ENCODE measurements around the gene MYO1F. TPM values are rescaled to one million over a fixed set of nuclear protein-coding genes. Genes with fewer than 3 reads are reported as not detected.
"Not testable (repeated sequence)": the region's sequence is repeated elsewhere in the genome, so short reads cannot be mapped to it uniquely, and the experiment has no call there.

Gene MYO1F
- polyA plus RNA-seq, 2 donors, result 2.5 to 7.9 TPM

- Histone ChIP-seq H3K36me3 (ENCODE audit: control insufficient read depth in 2 of 2, insufficient read depth in 2 of 2, low read length in 1 of 2) (no peaks in the 10 kb centered on the region), H3K9me3 (ENCODE audit: control insufficient read depth in 2 of 2, insufficient read depth in 1 of 2, low read depth in 1 of 2, low read length in 1 of 2) (no peaks in the 10 kb centered on the region), H3K27ac (ENCODE audit: low read depth in 2 of 2, low read length in 1 of 2) (no peak overlapping the region), H3K4me1 (ENCODE audit: control insufficient read depth in 2 of 2, insufficient read depth in 2 of 2, low read length in 1 of 2) (peaks cover 0 to 2% of the 10 kb centered on the region in 2 donors), H3K27me3 (ENCODE audit: control insufficient read depth in 1 of 2, insufficient read depth in 2 of 2, low read length in 2 of 2) (no peaks in the 10 kb centered on the region), H3K4me3 (ENCODE audit: low read depth in 1 of 2, low read length in 2 of 2) (no peak overlapping the region)
- WGBS, 2 donors, result 74 to 86% methylated on average over 7 of the region's 7 CpGs
Observed at GRCh38 chr19:8573316-8573715, 3.9 kb downstream of the MYO1F start.

- WGBS, 2 donors, result 13 to 20% methylated on average over 5 of the region's 5 CpGs
- peak overlapping the region in 1 of 2 donors; percentile 52 for H3K27ac ChIP-seq (ENCODE audit: low read depth in 2 of 2, low read length in 1 of 2)
- no peaks in the 10 kb centered on the region for H3K9me3 ChIP-seq (ENCODE audit: control insufficient read depth in 2 of 2, insufficient read depth in 1 of 2, low read depth in 1 of 2, low read length in 1 of 2)
- peaks cover 0 to 2% of the 10 kb centered on the region in 2 donors for H3K4me1 ChIP-seq (ENCODE audit: control insufficient read depth in 2 of 2, insufficient read depth in 2 of 2, low read length in 1 of 2)
- no peaks in the 10 kb centered on the region for H3K27me3 ChIP-seq (ENCODE audit: control insufficient read depth in 1 of 2, insufficient read depth in 2 of 2, low read length in 2 of 2)
- no peaks in the 10 kb centered on the region for H3K36me3 ChIP-seq (ENCODE audit: control insufficient read depth in 2 of 2, insufficient read depth in 2 of 2, low read length in 1 of 2)
- no peak overlapping the region for H3K4me3 ChIP-seq (ENCODE audit: low read depth in 1 of 2, low read length in 2 of 2)
Observed at GRCh38 chr19:8571006-8571411, 6.2 kb downstream of the MYO1F start.

- H3K27ac ChIP-seq (ENCODE audit: low read depth in 2 of 2, low read length in 1 of 2), result peak overlapping the region in 1 of 2 donors; percentile 42
- 61 to 64% methylated on average over 5 of the region's 5 CpGs for WGBS, 2 donors
Observed at GRCh38 chr19:8569066-8569771, 8.0 kb downstream of the MYO1F start.

GRCh38 chr19:8567522-8568172 lies 9.6 kb downstream of the MYO1F start:
- Histone ChIP-seq H3K4me3 (ENCODE audit: low read depth in 1 of 2, low read length in 2 of 2) (no peak overlapping the region), H3K27me3 (ENCODE audit: control insufficient read depth in 1 of 2, insufficient read depth in 2 of 2, low read length in 2 of 2) (no peaks in the 10 kb centered on the region), H3K36me3 (ENCODE audit: control insufficient read depth in 2 of 2, insufficient read depth in 2 of 2, low read length in 1 of 2) (no peaks in the 10 kb centered on the region), H3K4me1 (ENCODE audit: control insufficient read depth in 2 of 2, insufficient read depth in 2 of 2, low read length in 1 of 2) (peaks cover 0 to 2% of the 10 kb centered on the region in 2 donors), H3K27ac (ENCODE audit: low read depth in 2 of 2, low read length in 1 of 2) (no peak overlapping the region), H3K9me3 (ENCODE audit: control insufficient read depth in 2 of 2, insufficient read depth in 1 of 2, low read depth in 1 of 2, low read length in 1 of 2) (no peaks in the 10 kb centered on the region)
- 90 to 93% methylated on average over 15 of the region's 15 CpGs for WGBS, 2 donors

More at GRCh38 chr19:8569066-8569771, 8.0 kb downstream of the MYO1F start:
- H3K4me3 ChIP-seq (ENCODE audit: low read depth in 1 of 2, low read length in 2 of 2), result no peak overlapping the region
- no peaks in the 10 kb centered on the region for H3K9me3 ChIP-seq (ENCODE audit: control insufficient read depth in 2 of 2, insufficient read depth in 1 of 2, low read depth in 1 of 2, low read length in 1 of 2)
- H3K36me3 ChIP-seq (ENCODE audit: control insufficient read depth in 2 of 2, insufficient read depth in 2 of 2, low read length in 1 of 2), result no peaks in the 10 kb centered on the region
- H3K4me1 ChIP-seq (ENCODE audit: control insufficient read depth in 2 of 2, insufficient read depth in 2 of 2, low read length in 1 of 2), result peaks cover 0 to 2% of the 10 kb centered on the region in 2 donors
- no peaks in the 10 kb centered on the region for H3K27me3 ChIP-seq (ENCODE audit: control insufficient read depth in 1 of 2, insufficient read depth in 2 of 2, low read length in 2 of 2)

- H3K9me3 ChIP-seq (ENCODE audit: control insufficient read depth in 2 of 2, insufficient read depth in 1 of 2, low read depth in 1 of 2, low read length in 1 of 2), result no peaks in the 10 kb centered on the region
- no peak overlapping the region for H3K4me3 ChIP-seq (ENCODE audit: low read depth in 1 of 2, low read length in 2 of 2)
- no peak overlapping the region for H3K27ac ChIP-seq (ENCODE audit: low read depth in 2 of 2, low read length in 1 of 2)
- H3K27me3 ChIP-seq (ENCODE audit: control insufficient read depth in 1 of 2, insufficient read depth in 2 of 2, low read length in 2 of 2), result no peaks in the 10 kb centered on the region
- H3K4me1 ChIP-seq (ENCODE audit: control insufficient read depth in 2 of 2, insufficient read depth in 2 of 2, low read length in 1 of 2), result peaks cover 0 to 2% of the 10 kb centered on the region in 2 donors
- H3K36me3 ChIP-seq (ENCODE audit: control insufficient read depth in 2 of 2, insufficient read depth in 2 of 2, low read length in 1 of 2), result no peaks in the 10 kb centered on the region
- WGBS, 2 donors, result 74 to 82% methylated on average over 7 of the region's 7 CpGs
Observed at GRCh38 chr19:8566855-8567254, 10.4 kb downstream of the MYO1F start.

GRCh38 chr19:8564866-8565265 lies 12.4 kb downstream of the MYO1F start:
- not testable (repeated sequence) for H3K4me1 ChIP-seq (ENCODE audit: control insufficient read depth in 2 of 2, insufficient read depth in 2 of 2, low read length in 1 of 2); H3K4me3 ChIP-seq (ENCODE audit: low read depth in 1 of 2, low read length in 2 of 2); H3K27ac ChIP-seq (ENCODE audit: low read depth in 2 of 2, low read length in 1 of 2); H3K9me3 ChIP-seq (ENCODE audit: control insufficient read depth in 2 of 2, insufficient read depth in 1 of 2, low read depth in 1 of 2, low read length in 1 of 2); H3K36me3 ChIP-seq (ENCODE audit: control insufficient read depth in 2 of 2, insufficient read depth in 2 of 2, low read length in 1 of 2); H3K27me3 ChIP-seq (ENCODE audit: control insufficient read depth in 1 of 2, insufficient read depth in 2 of 2, low read length in 2 of 2)
- WGBS, 2 donors, result 86 to 88% methylated on average over 8 of the region's 8 CpGs

GRCh38 chr19:8561075-8561764 lies 16.0 kb downstream of the MYO1F start:
- WGBS, 2 donors, result 70% methylated on average over 2 of the region's 2 CpGs
- H3K9me3 ChIP-seq (ENCODE audit: control insufficient read depth in 2 of 2, insufficient read depth in 1 of 2, low read depth in 1 of 2, low read length in 1 of 2), result no peaks in the 10 kb centered on the region
- H3K27me3 ChIP-seq (ENCODE audit: control insufficient read depth in 1 of 2, insufficient read depth in 2 of 2, low read length in 2 of 2), result no peaks in the 10 kb centered on the region
- no peak overlapping the region for H3K27ac ChIP-seq (ENCODE audit: low read depth in 2 of 2, low read length in 1 of 2)
- H3K4me1 ChIP-seq (ENCODE audit: control insufficient read depth in 2 of 2, insufficient read depth in 2 of 2, low read length in 1 of 2), result no peaks in the 10 kb centered on the region
- no peak overlapping the region for H3K4me3 ChIP-seq (ENCODE audit: low read depth in 1 of 2, low read length in 2 of 2)
- H3K36me3 ChIP-seq (ENCODE audit: control insufficient read depth in 2 of 2, insufficient read depth in 2 of 2, low read length in 1 of 2), result no peaks in the 10 kb centered on the region

- Histone ChIP-seq H3K27ac (ENCODE audit: low read depth in 2 of 2, low read length in 1 of 2) (no peak overlapping the region), H3K9me3 (ENCODE audit: control insufficient read depth in 2 of 2, insufficient read depth in 1 of 2, low read depth in 1 of 2, low read length in 1 of 2) (no peaks in the 10 kb centered on the region), H3K4me1 (ENCODE audit: control insufficient read depth in 2 of 2, insufficient read depth in 2 of 2, low read length in 1 of 2) (no peaks in the 10 kb centered on the region), H3K27me3 (ENCODE audit: control insufficient read depth in 1 of 2, insufficient read depth in 2 of 2, low read length in 2 of 2) (no peaks in the 10 kb centered on the region), H3K4me3 (ENCODE audit: low read depth in 1 of 2, low read length in 2 of 2) (no peak overlapping the region), H3K36me3 (ENCODE audit: control insufficient read depth in 2 of 2, insufficient read depth in 2 of 2, low read length in 1 of 2) (no peaks in the 10 kb centered on the region)
- WGBS, 2 donors, result 70 to 72% methylated on average over 2 of the region's 2 CpGs
Observed at GRCh38 chr19:8558325-8558724, 18.9 kb downstream of the MYO1F start.

GRCh38 chr19:8557642-8558238 lies 19.5 kb downstream of the MYO1F start:
- Histone ChIP-seq H3K36me3 (ENCODE audit: control insufficient read depth in 2 of 2, insufficient read depth in 2 of 2, low read length in 1 of 2) (no peaks in the 10 kb centered on the region), H3K4me3 (ENCODE audit: low read depth in 1 of 2, low read length in 2 of 2) (no peak overlapping the region), H3K27ac (ENCODE audit: low read depth in 2 of 2, low read length in 1 of 2) (no peak overlapping the region), H3K9me3 (ENCODE audit: control insufficient read depth in 2 of 2, insufficient read depth in 1 of 2, low read depth in 1 of 2, low read length in 1 of 2) (no peaks in the 10 kb centered on the region), H3K27me3 (ENCODE audit: control insufficient read depth in 1 of 2, insufficient read depth in 2 of 2, low read length in 2 of 2) (no peaks in the 10 kb centered on the region), H3K4me1 (ENCODE audit: control insufficient read depth in 2 of 2, insufficient read depth in 2 of 2, low read length in 1 of 2) (no peaks in the 10 kb centered on the region)
- 71 to 78% methylated on average over 6 of the region's 6 CpGs for WGBS, 2 donors

All from esophagus (tissue), 2 donors.